Choroid plexus epithelial cell (primary cell): ENCODE data around the gene IKZF3.

Source experiments
- DNase-seq: peaks from one replicate; pipeline ENCODE4 v3.0.0-alpha.2; 2010; ENCODE audit warnings: low read depth
- H3K4me3 ChIP-seq: 2 replicates; pipeline ENCODE4 v1.5.1; 2011; ENCODE audit warnings: low read depth, mild to moderate bottlenecking, control low read depth, low read length, moderate library complexity
- TF ChIP-seq, protein P1 (sequence below): conservative IDR thresholded peaks from 2 replicates; pipeline ENCODE4 v1.5.1; 2011; ENCODE audit warnings: low read depth, mild to moderate bottlenecking, control low read depth, inconsistent platforms, low read length, moderate library complexity

Gene IKZF3

DNA sequence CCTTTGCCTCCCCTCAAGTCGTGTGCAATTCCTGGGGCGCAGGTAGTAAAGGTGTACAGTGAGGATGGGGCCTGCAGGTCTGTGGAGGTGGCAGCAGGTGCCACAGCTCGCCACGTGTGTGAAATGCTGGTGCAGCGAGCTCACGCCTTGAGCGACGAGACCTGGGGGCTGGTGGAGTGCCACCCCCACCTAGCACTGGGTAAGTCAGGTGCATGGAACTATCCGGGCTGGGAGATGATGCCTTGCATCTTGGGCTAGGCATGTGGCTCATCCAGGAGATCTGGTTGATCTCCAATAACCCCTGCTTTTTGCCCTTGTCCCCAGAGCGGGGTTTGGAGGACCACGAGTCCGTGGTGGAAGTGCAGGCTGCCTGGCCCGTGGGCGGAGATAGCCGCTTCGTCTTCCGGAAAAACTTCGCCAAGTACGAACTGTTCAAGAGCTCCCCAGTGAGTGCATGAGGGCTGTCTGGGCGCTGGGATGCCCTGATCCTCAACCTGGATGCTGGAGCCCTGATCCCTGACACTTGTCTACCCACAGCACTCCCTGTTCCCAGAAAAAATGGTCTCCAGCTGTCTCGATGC is 121.2 kb downstream of the IKZF3 start:
- TF ChIP-seq, protein P1, sequence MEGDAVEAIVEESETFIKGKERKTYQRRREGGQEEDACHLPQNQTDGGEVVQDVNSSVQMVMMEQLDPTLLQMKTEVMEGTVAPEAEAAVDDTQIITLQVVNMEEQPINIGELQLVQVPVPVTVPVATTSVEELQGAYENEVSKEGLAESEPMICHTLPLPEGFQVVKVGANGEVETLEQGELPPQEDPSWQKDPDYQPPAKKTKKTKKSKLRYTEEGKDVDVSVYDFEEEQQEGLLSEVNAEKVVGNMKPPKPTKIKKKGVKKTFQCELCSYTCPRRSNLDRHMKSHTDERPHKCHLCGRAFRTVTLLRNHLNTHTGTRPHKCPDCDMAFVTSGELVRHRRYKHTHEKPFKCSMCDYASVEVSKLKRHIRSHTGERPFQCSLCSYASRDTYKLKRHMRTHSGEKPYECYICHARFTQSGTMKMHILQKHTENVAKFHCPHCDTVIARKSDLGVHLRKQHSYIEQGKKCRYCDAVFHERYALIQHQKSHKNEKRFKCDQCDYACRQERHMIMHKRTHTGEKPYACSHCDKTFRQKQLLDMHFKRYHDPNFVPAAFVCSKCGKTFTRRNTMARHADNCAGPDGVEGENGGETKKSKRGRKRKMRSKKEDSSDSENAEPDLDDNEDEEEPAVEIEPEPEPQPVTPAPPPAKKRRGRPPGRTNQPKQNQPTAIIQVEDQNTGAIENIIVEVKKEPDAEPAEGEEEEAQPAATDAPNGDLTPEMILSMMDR: no peak
- no peak for DNase-seq
- H3K4me3 ChIP-seq: no peak overlapping the region

DNA sequence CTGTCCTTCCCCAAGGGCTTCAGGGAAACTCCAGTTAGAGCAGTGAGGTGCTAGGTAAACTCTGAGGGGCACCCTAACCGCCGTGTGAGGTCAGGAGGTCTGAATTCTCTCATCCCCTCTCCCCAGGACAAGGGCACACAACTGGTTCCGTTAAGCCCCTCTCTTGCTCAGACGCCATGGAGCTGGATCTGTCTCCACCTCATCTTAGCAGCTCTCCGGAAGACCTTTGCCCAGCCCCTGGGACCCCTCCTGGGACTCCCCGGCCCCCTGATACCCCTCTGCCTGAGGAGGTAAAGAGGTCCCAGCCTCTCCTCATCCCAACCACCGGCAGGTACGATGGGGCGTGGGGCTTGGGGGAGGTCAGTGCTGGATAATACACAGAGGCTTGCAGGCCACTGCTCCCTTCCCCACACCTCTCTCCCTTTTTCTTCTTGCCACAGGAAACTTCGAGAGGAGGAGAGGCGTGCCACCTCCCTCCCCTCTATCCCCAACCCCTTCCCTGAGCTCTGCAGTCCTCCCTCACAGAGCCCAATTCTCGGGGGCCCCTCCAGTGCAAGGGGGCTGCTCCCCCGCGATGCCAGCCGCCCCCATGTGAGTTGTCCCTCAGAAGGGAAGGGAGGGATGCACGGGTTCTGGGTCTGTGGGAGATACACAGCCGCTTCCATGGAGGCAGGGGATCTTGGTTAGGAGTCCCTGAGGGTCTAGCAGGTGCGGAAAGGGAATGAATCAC is 121.8 kb downstream of the IKZF3 start:
- H3K4me3 ChIP-seq: no peak overlapping the region
- DNase-seq: no peak
- TF ChIP-seq, protein P1: no peak

DNA sequence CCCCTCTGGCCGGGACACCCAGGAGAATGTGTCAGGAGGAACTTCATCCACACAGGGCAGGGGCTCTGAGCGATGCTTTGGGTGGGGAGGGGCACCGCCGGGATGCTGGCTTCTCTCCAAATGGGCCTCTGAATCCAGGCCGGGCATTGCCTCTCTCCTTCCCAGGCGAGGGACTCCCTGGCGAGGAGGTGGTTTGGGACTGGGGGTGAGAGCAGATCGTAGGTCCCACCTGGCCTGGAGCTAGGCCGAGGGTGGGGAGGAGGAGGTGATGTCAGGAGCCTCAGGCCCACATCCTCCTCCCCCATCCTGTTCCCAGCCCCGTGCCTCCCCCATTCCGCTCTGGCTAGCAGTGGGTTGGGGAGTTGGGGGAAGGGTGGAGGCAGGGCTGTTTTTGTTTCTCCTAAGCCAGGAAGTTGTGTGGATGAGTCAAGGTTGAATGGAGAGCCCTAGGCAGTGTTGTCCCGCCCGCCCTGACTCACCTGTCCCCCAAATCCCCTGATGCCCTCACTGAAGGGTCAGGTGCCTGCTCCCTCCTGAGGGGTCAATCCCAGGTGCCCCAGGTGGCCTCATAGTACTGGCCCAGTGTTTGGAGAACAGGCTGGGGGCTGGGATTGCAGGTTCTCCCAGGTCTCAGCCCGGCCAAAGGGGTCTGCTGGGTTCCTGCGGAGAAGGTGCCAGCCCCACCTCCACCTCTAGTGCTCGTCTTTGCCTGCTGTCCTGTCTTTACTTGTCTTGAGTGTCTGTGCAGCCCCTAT is 123.6 kb downstream of the IKZF3 start:
- no peak overlapping the region for H3K4me3 ChIP-seq
- TF ChIP-seq, protein P1: no peak
- DNase-seq: peak; percentile 28

DNA sequence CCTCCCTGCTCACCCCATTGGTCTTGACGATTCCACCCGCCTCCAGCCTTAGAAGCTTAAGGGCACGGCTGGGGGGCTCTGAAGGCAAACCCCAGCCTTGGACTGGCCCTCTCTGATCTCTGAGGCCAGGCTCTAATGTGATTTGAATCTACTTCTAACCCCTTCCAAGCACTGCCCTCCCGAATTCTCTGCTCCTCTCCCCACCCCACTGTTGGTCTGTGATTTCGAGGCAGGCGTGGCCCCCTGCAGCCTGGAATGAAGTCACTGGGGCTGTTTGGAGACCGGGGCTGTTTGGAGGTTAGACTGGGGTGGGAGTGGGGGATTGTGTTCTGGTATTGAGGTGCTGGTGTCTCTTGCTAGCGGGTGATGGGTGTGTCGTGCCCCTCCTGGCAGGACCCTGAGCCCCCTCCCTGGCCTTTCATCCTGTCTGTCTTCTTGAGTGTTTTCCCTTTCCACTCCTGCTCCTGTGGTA is 124.2 kb downstream of the IKZF3 start:
- no peak for DNase-seq
- H3K4me3 ChIP-seq: no peak overlapping the region
- TF ChIP-seq, protein P1: no peak

DNA sequence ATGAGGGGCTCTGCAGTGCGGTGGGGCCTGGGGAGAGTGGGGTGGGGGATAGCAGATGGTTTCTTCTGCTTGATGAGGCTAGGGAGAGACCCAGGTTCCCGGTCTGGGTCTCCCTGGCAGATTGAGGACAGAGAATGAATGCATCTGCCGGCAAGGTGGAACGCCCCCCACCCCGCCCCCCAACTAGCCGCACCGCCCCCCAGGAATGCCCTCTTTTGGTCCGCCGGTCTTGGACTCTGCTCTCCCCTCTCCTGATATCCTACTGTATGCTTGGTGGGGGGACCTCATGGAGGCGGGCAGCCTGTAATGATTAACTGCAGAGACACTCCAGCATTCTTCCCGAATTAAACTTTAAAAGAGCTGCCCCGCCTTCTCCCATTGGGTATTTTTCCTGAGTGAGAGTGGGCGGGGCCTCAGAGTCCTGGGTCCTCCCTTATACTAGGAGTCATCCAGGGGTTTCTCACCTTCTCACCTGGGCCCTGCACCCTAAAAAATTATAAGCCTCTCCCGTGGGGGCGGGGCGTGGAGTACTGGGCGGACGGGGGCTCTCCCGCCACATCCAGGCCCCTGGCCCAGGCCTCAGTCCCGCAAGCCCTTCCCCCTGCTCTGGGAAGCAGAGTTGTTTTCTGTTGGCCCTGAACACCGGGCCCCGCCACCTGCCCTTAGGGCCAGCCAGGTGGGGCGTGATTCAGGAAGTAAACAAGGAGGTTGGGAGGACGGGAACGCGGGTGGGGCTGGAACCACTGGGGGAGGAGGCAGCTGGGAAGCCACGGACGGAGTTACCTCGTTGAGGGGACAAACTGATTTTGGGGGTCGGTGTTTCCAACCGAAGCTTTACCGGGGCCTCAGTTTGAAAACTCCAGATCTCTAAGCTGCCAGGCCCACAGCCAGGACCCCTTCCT is 124.9 kb downstream of the IKZF3 start:
- H3K4me3 ChIP-seq: peak overlapping the region; percentile 35
- TF ChIP-seq, protein P1: no peak
- DNase-seq: no peak

DNA sequence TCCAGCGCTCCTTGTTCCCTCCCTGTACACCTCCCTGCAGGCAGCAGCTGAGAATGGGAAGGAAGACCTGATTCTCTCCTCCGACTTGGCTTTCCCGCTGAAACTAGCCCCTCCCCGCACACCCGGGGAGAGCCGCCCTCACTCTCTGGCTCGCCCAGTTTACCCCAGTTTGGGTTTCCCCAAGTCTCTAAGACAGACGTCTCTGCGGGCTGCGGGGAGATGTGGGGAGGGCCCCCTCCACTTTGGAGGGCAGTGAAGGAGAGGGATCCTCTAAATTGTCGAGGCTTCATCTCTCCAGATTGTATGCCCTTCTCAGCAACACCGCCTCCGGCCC is 125.6 kb downstream of the IKZF3 start:
- H3K4me3 ChIP-seq: peak overlapping the region; percentile 14
- no peak for DNase-seq
- TF ChIP-seq, protein P1: no peak
